GM18858 (cell line): ENCODE results near the gene ARHGAP28.

ENCODE experiments used
- ATAC-seq: cut with Tn5 transposase; IDR thresholded peaks from one replicate; pipeline ENCODE4 v1.9.1; 2021; ENCODE audit not compliant: unreplicated experiment

ARHGAP28 gene, protein sequence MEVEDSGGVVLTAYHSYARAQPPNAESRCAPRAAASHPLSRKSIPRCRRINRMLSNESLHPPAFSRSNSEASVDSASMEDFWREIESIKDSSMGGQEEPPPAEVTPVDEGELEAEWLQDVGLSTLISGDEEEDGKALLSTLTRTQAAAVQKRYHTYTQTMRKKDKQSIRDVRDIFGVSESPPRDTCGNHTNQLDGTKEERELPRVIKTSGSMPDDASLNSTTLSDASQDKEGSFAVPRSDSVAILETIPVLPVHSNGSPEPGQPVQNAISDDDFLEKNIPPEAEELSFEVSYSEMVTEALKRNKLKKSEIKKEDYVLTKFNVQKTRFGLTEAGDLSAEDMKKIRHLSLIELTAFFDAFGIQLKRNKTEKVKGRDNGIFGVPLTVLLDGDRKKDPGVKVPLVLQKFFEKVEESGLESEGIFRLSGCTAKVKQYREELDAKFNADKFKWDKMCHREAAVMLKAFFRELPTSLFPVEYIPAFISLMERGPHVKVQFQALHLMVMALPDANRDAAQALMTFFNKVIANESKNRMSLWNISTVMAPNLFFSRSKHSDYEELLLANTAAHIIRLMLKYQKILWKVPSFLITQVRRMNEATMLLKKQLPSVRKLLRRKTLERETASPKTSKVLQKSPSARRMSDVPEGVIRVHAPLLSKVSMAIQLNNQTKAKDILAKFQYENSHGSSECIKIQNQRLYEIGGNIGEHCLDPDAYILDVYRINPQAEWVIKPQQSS

DNA sequence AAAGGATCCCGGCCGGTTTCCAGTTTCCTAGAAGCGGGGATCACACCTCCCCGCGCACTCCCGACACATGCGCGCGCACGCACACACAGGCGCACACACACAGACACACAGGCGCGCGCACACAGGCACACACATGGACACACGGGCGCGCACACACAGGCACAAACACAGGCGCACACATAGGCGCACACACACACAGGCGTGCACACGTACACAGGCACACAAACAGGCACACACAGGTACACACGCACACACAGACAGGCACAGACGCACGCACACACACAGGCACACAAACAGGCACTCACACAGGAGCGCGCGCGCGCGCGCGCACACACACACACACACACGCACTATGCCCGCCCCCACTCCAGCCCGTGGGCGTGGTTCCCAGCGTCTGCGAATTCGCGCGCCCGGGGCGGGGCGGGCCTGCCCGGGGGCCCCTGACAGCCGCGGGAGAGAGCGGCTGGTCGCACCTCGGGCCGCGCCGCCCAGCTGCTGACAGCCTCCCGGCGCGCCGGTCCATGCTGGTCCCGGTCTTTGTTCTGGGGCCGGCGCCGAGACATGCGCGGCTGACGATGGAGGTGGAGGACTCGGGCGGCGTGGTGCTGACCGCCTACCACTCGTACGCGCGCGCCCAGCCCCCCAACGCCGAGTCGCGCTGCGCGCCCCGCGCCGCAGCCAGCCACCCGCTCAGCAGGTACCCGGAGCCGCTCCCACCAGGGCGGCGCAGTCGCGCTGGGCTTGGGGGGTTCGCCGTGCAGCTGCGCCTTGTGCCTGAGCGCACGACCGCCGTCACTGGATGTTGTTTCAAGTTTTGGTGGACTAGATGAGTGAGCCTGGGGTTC is at the start of gene ARHGAP28:
Gene ARHGAP28, plus strand, starts transcription at position 470 of the 845 bp plus-strand sequence. Its CDS starts 106 bp downstream, at position 576.
- ATAC-seq: no peak

DNA sequence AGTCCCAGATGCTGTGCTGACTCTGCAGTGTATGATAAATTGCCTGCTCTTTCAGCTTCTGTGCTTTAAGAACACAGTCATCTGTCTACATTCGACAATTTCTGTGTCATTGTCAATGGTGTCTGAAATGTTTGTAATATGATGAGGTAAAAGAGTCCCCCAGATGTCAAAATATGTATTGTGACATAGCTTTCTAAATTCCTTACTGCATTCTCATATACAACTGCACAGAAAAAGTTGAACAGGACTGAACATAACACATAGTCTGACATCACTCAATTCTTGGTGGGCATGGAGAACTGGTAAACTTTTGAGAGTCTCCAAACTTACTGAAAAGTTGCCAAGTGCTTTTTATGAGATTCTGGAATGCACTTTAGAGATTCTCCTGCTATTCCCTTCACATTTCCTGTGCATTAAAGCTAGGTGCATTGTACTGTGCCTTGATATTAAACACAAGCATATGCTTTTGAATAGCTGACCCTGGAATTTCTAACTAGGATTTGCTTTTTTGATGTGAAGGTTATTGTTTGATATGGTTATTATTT is 48.1 kb upstream of the ARHGAP28 start:
- ATAC-seq: no peak

DNA sequence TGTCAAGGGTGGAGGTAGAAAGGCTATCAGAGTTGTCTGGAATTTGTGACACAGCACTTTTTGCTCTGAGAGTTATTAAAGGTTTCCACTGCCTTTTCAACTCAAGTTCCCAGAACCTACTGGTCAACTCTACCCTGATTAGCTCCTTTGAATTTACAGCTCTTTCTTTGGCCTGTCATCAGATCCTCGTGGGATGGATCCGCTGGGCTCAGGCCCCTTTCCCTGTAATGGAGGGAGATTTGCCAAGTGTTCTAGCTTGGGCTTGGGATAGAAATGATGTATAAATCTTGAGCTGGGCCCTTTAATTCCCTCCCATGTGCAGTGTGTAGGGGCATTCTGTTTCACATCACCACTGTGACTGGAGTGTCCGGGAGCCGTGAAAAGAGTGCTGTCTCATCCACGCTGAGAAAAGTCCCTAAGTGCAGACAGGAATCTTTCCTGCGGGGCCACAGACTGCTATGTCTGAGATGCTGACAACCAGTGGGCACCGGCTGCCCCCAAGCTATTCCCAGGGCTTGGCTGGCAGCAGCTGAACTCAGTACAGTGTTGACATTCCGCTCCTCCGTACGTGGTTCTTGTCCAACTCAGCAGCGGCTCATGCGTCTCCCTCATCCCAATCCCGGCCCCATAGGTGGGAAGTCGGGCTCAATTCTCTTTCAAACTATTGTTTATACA is 46.9 kb upstream of the ARHGAP28 start:
- ATAC-seq: no peak

DNA sequence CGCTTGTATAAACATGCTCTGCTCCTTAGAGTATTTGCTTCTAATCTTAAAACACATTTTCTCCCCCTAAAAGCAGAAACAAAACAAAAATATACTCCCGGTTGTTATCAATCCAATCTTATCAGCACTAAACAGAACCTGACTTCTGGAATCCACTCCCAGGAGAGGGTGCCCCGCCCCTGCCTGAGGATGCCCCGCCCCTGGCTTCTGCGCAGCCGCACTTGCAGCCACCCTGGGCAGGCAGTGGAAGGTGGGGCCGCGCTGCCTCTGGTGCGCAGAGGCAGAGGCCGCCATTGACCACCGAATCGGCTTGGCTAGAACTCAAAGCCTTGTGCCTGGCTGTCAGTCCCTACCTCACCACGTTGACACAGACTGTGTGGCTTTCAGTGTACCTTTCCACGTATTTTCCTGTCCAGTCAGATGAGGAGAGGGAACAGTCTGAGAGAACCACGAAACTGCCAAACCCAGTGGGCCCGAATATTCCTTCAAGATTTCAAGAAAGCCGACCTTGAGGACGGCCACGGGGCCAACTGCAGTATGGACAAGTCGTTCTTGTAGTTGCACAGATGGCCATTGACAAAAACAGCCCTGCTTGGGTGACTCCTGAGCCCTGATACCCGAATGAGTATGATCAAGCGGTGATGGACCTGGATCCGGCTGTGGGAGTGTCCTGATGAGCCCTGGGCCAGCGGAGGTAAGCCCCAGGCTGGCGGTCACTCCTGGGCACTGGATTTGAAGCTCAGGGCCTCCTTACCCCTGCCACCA is 46.2 kb upstream of the ARHGAP28 start:
- ATAC-seq: no peak

DNA sequence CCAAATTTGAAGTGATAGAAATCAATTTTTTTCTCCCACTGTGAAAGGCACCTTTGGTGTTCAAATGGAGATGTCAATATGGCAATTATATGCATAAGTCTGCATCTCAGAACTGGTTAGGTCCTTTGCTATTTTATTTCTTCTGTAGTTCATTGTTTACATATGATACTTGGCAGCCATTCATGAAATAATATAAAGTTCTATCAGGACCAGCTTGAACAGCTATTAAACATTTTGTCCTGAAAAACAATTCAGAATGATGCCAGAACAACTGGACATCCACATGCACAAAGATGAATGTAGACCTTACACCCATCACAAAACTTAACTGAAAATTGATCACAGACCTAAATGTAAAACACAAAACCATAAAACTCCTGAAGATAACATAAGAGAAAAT is 41.8 kb upstream of the ARHGAP28 start:
- ATAC-seq: no peak

DNA sequence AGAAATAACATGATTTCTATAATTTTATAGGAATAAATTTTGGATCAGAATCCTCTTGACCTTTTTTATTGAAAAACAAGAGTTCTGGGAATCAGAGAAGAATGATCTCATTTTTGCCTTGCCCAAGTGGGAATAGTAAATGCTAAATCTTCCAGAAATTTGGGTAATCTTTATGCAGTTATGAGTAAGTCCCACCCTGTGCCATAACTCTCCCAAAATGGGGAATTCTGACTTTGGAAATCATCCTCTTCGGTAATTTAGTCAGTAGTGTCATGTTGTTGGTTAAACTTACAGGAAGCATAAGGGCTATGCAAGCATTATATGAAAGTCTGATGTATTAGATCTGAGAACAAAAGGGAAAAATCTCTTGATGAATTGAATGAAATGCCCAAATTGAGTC is 20.6 kb upstream of the ARHGAP28 start:
- ATAC-seq: no peak

DNA sequence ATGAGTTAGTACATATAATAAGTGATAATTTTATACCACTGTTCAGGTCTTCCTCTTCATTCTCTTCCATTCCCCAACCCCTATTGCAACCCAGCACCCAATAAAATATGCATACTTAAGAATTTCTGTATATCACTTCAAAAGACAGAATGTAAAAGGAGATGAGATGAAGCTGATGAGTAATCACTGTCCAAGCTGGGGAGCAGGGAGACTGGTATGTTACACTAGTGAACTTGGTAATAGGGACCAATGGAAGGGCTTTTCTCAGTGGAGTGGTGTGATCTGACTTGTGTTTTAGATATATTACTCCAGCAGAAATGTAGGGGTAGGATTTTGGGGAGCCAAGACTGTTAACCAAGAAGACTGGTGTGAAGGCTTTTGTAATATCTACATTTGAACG is 18.0 kb upstream of the ARHGAP28 start:
- ATAC-seq: no peak

DNA sequence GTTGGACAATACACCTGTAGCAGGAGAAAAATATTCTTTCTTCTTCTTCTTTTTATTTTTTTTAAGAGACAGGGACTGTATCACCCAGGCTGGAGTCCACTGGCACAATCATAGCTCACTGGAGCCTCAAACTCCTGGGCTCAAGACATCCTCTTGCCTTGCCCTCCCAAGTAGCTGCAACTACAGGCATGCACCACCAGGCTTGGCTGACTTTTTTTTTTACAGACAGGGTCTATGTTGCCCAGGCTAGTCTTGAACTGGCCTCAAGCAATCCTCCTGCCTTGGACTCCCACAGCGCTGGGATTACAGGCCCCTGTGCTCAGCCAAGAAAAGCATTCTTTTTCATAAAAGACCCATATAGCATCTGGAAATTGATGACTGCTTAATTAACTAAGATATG is 17.1 kb upstream of the ARHGAP28 start:
- ATAC-seq: no peak

DNA sequence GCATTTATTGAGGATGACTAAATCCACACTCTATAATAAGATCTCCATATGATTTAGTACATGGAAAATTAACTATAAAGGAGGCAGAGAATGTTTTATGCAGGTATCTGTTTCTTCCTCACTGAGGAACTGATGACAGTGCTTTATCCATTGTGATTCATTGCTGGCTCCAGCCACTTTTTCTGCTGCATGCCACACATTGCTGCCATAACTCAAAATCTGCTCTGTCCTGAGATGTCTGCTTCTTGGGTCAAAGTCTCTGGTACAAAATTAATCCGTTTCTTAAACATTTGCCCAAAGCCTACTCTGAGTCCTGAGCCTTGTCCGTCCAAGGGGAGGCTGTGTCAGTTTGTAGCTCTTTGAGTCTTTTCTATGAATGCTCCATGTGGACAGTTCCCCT is 15.5 kb upstream of the ARHGAP28 start:
- no peak for ATAC-seq

DNA sequence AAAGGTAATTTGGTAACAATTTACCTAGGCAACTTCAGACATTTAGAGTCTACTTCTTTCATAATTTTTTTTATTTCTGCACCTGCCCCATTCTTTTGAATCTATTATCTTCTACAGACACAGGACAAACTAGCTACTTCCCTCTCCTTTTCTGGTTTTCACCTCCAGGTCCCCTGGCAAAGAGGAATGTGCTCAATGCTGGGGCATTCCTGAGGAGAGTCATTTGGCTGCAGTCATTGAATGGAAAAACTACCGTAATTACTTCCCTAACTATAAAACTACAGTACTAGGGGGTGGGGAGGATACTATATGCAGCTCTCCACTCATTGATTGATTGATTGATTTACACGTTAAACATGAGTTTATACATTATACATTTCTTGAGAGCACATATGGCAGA is 11.2 kb upstream of the ARHGAP28 start:
- no peak for ATAC-seq

DNA sequence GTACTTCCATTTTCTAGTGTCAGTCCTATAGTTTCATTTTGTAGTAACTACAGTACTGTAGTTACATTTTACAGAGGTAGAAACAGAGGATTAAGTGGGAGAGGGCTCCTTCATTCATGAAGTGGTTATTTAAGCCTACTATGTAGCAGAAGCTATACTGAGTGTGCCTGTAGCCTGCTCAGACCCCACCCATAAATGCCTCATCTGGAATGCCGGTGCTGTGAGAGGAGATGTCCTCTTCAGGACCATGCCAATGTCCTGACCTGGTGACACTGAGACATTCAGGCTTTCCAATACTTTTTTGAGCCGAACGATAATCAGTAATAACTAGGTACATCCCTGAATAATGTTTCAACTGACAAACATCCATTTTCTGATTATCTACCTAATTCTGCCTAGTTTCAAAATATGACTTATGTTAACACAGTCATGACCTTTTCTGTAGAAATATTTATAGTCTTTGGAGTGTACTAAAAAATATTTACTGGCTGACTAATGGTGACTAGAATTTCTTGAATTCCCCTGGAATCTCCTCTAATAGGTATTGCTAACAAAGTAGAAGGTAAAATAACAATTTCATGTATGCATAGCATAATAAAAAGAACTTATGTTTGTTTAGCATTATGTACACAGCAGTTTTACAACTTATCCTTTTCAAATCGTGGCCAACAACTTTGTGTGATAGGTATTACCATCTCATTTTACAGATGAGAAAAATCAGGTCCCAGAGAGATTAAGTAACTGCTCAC is 10.2 kb upstream of the ARHGAP28 start:
- ATAC-seq: no peak

DNA sequence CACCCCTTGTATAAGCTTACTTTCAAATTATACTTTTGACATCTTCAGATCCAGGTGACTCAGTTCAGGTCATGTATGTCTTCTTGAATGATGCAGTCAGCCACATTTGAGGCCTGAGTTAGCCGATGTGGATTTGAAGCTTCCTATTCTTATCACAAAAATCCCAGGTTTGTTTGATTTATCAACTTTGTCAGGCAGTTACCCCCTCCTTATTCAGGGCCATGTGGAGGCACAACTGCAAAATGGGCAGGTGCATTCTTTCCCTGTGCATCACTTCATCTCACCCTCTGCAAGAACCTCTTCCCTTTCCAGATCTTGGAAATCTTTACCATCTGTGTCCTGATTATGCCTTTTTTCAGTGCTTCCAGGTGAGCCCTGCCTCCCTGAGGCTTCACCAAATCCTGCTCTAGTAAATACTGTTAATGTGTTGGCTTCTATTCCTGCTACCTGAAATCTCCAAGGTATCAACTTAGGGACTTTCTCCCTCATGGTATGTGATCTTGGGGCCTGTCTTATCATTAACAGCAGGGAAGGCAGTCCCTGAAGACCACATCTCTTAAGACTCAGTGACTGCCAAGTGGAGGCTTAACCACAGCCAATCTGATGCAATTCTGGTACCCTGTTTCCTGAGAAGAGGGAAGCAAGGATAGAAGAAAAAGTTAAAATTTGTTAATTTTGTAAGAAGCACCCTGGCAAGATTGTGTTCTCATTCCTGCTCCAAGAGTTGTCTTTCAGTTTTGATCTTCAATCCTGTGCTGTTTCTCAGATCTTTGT is 9.4 kb upstream of the ARHGAP28 start:
- ATAC-seq: no peak

DNA sequence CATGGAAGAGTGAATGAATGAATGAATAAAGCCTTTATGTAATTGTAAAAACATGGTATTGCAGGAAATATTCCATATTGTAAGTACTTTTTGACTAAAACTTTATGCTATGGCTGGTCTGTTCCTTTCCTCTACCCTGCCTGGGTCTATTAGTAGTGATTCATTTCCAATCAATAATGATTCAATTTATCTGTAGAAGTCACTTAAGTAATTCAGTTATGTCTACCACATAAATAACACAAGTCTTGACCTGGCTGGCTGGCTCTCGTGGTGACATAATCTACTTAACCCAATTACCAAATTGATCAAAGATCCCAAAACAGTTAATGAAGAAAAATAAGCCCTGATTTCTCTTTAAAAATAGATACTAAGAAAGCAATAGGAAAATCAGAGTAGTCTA is 7.8 kb upstream of the ARHGAP28 start:
- ATAC-seq: no peak

DNA sequence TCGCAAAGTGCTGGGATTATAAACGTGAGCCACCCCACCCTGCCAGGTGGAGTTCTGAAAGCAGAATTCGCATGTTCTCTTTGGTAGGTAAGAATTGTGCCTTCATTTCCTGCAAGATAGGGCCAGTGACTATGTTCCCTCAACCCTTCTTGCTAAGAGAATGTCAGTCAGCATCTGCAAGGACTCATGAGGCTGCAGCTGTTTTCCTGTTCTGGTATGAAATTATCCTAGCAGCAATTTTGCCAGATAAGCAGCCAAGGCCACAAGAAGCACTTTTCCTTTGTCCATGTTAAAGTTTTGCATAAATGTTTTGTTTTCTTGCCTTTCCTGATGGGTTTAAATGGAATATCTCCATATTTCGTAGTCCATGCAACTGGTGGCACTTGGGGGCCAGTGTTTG is 6.8 kb upstream of the ARHGAP28 start:
- ATAC-seq: no peak

DNA sequence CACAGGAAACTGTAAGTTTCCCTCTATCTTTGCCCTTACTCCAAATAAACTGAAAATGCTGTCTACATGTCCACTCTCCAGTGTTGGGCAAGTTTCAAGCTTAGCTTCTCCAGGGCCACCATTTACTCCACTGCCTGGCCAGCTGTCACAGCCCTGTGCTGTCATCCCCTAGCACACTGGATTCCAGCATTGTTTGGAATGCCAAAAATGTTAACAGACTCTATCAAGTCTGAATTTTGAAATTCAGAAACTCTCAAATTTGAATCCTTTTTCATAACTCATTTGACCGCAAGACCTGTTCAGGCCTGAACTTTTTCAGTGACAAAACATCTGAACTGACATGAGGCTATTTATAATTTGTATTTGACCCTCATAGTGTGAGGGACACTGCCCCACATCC is 5.2 kb upstream of the ARHGAP28 start:
- ATAC-seq: no peak

DNA sequence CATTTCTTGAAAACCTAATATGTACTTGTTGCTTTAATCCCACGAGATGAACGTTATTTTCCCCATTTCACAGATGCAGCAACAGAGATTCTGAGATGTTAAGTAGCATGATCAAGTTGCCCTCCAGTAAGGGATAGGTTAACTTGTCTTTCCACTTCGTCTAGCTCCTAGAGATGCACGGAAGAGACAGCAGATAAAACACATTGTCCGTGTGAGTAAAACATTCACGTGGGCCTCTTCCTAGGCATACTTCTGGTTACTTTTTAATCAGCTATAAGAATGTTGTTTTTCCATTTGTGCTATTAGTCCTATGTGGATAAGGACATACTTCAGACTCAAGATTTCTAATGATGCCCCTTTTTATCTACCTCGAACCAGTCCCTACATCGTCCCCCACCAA is 1.2 kb upstream of the ARHGAP28 start:
- no peak for ATAC-seq

DNA sequence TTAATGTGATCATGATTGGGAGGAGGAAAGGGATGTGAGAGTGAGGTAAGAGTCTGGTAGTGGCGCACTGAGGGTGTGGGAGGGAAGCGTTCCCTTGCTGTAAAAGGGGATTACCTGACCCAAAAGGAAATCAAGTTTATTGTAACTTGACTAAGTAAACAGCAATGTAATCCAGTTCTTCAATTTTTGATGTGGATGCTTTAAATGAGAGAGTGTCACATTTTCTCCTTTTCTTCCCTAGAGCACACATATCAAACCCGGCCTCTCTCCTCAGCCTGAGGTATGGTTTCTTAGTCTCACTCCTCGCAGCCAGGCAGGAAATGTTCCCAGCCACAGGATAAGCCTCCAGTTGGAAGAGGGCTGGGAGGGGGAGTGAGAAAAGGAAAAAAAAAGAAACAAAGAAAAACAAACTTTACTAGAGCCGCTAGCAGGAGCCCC is 688 bp upstream of the ARHGAP28 start:
- no peak for ATAC-seq

DNA sequence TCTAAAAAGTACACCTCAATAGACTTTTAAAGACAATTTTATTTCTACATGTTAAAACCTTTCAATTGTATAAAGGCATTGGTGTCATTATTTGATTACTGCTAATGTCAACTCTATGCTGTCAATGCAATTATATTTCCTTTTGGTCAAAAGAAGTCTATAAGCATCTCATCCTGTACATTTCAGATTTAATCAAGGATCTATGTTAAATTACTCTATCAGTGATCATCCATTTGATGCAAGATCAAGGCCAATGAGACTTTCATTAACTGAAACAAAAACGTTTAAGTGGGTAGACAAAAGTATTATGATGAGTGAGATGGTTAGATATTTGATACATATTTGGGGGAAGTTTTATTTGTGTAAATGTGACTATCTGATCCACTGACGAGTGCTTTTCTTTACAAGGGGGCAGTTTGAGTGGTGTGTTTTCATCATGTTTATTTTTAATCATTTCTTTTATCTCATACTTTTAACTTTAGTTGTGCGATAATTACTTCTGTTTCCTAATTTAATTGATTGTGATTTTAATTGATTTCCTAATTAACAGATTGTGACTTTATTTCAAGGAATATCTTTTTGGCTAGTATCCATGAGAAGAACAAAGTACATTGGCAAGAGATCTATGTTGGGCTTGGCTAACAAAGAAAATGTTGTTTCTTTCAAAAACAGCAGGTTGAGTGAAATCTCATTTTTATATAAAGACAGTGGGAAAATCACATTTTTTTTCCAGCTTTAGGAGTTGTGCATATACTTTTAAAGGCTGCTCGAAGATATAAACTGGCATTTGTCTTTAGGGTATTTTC is 1.1 kb downstream of the ARHGAP28 start:
- no peak for ATAC-seq
